ENCODE measurements around the gene NSD1.

The NSD1 gene

DNA sequence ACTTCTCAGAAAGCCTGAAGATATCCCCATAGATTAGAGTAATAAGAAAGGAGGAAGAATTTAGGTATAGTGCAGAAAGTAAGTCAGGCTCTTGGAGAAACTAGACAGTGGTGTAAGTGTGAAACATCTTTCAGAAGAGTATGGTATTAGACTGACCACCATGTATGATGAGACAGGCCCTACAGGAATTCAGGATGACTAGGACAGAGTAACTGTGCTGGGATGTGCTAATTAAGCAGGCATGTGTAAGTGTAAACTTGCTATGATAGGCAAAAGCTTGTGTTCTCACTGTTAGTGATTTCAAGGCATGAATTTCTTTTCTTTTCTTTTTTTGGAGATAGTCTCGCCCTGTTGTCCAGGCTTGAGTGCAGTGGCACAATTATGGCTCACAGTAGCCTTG lies 99.2 kb downstream of the NSD1 start:
- TF ChIP-seq, protein P1, sequence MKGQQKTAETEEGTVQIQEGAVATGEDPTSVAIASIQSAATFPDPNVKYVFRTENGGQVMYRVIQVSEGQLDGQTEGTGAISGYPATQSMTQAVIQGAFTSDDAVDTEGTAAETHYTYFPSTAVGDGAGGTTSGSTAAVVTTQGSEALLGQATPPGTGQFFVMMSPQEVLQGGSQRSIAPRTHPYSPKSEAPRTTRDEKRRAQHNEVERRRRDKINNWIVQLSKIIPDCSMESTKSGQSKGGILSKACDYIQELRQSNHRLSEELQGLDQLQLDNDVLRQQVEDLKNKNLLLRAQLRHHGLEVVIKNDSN (IDR thresholded peaks at IDR 0.05), result no peak
- TF ChIP-seq, protein P2, sequence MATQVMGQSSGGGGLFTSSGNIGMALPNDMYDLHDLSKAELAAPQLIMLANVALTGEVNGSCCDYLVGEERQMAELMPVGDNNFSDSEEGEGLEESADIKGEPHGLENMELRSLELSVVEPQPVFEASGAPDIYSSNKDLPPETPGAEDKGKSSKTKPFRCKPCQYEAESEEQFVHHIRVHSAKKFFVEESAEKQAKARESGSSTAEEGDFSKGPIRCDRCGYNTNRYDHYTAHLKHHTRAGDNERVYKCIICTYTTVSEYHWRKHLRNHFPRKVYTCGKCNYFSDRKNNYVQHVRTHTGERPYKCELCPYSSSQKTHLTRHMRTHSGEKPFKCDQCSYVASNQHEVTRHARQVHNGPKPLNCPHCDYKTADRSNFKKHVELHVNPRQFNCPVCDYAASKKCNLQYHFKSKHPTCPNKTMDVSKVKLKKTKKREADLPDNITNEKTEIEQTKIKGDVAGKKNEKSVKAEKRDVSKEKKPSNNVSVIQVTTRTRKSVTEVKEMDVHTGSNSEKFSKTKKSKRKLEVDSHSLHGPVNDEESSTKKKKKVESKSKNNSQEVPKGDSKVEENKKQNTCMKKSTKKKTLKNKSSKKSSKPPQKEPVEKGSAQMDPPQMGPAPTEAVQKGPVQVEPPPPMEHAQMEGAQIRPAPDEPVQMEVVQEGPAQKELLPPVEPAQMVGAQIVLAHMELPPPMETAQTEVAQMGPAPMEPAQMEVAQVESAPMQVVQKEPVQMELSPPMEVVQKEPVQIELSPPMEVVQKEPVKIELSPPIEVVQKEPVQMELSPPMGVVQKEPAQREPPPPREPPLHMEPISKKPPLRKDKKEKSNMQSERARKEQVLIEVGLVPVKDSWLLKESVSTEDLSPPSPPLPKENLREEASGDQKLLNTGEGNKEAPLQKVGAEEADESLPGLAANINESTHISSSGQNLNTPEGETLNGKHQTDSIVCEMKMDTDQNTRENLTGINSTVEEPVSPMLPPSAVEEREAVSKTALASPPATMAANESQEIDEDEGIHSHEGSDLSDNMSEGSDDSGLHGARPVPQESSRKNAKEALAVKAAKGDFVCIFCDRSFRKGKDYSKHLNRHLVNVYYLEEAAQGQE (IDR thresholded peaks at IDR 0.05; ENCODE audit: low read depth), result no peak
- no peak for TF ChIP-seq NFIC (IDR thresholded peaks at IDR 0.05)
- no peak for TF ChIP-seq ZBTB7A (IDR thresholded peaks at IDR 0.05; ENCODE audit: low read depth)
- TF ChIP-seq FOXM1 (IDR thresholded peaks at IDR 0.05; ENCODE audit: borderline replicate concordance, low read depth), result no peak
- TF ChIP-seq, protein P3, sequence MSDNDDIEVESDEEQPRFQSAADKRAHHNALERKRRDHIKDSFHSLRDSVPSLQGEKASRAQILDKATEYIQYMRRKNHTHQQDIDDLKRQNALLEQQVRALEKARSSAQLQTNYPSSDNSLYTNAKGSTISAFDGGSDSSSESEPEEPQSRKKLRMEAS (IDR thresholded peaks at IDR 0.05), result no peak
- TF ChIP-seq YY1 (IDR thresholded peaks at IDR 0.05; ENCODE audit: low read depth), result no peak
- TF ChIP-seq TCF12 (IDR thresholded peaks at IDR 0.05; ENCODE audit: low read depth), result no peak
- no peak for TF ChIP-seq CEBPB (IDR thresholded peaks at IDR 0.05)
- TF ChIP-seq TAF1 (IDR thresholded peaks at IDR 0.05; ENCODE audit: low read depth), result no peak
- no peak for TF ChIP-seq CREB1 (IDR thresholded peaks at IDR 0.05; ENCODE audit: low read depth)
- no peak for TF ChIP-seq EP300 (IDR thresholded peaks at IDR 0.05; ENCODE audit: borderline replicate concordance)
- no peak for TF ChIP-seq RAD21 (IDR thresholded peaks at IDR 0.05; ENCODE audit: low read depth)
- no peak for TF ChIP-seq EGR1 (IDR thresholded peaks at IDR 0.05)
- TF ChIP-seq TEAD4 (IDR thresholded peaks at IDR 0.05), result no peak

DNA sequence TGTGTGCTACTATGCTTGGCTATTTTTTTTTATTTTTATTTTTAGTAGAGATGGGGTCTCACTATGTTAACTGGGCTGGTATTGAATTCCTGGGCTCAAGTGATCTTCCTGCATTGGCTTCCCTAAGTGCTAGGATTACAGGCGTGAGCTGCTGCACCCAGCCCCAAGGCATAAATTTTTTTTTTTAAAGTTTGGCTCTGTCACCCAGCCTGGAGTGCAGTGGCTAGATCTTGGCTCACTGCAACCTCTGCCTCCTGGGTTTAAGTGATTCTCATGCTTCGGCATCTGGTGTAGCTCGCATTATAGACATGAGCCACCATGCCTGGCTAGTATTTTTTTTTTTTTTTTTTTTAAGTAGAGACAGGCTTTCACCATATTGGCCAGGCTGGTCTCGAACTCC lies 99.6 kb downstream of the NSD1 start:
- TF ChIP-seq, protein P2 (IDR thresholded peaks at IDR 0.05; ENCODE audit: low read depth), result no peak
- TF ChIP-seq FOXM1 (IDR thresholded peaks at IDR 0.05; ENCODE audit: borderline replicate concordance, low read depth), result no peak
- TF ChIP-seq CREB1 (IDR thresholded peaks at IDR 0.05; ENCODE audit: low read depth), result no peak
- no peak for TF ChIP-seq EP300 (IDR thresholded peaks at IDR 0.05; ENCODE audit: borderline replicate concordance)
- no peak for TF ChIP-seq TCF12 (IDR thresholded peaks at IDR 0.05; ENCODE audit: low read depth)
- TF ChIP-seq TAF1 (IDR thresholded peaks at IDR 0.05; ENCODE audit: low read depth), result no peak
- TF ChIP-seq TEAD4 (IDR thresholded peaks at IDR 0.05), result no peak
- TF ChIP-seq ZBTB7A (IDR thresholded peaks at IDR 0.05; ENCODE audit: low read depth), result no peak
- TF ChIP-seq, protein P1 (IDR thresholded peaks at IDR 0.05), result no peak
- TF ChIP-seq EGR1 (IDR thresholded peaks at IDR 0.05), result no peak
- TF ChIP-seq RAD21 (IDR thresholded peaks at IDR 0.05; ENCODE audit: low read depth), result no peak
- TF ChIP-seq CEBPB (IDR thresholded peaks at IDR 0.05), result no peak
- no peak for TF ChIP-seq YY1 (IDR thresholded peaks at IDR 0.05; ENCODE audit: low read depth)
- TF ChIP-seq, protein P3 (IDR thresholded peaks at IDR 0.05), result no peak
- TF ChIP-seq NFIC (IDR thresholded peaks at IDR 0.05), result no peak

DNA sequence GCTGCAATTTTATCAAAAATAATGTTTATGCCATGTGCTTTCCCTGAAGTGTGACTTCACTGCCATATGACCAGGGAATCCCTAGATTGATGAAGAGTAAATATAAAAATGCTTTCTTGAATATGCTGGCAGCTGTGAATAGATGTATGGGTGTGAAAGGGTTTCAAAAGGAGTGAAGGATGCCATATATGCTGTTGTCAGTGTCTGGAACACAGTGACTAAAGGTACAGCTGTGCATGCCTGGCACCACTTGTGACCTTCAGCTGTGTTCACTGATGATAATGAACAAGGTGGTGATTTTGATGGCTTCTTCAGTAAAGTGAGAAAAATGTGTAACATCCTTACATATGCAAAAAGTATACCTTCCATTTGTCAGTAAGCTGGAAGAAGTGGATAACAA lies 100.2 kb downstream of the NSD1 start:
- TF ChIP-seq, protein P2 (IDR thresholded peaks at IDR 0.05; ENCODE audit: low read depth), result no peak
- TF ChIP-seq YY1 (IDR thresholded peaks at IDR 0.05; ENCODE audit: low read depth) (no peak), FOXM1 (IDR thresholded peaks at IDR 0.05; ENCODE audit: borderline replicate concordance, low read depth) (no peak), NFIC (IDR thresholded peaks at IDR 0.05) (no peak), EGR1 (IDR thresholded peaks at IDR 0.05) (no peak), CEBPB (IDR thresholded peaks at IDR 0.05) (no peak), TCF12 (IDR thresholded peaks at IDR 0.05; ENCODE audit: low read depth) (no peak), TEAD4 (IDR thresholded peaks at IDR 0.05) (no peak), RAD21 (IDR thresholded peaks at IDR 0.05; ENCODE audit: low read depth) (no peak), CREB1 (IDR thresholded peaks at IDR 0.05; ENCODE audit: low read depth) (no peak), TAF1 (IDR thresholded peaks at IDR 0.05; ENCODE audit: low read depth) (no peak), EP300 (IDR thresholded peaks at IDR 0.05; ENCODE audit: borderline replicate concordance) (no peak), ZBTB7A (IDR thresholded peaks at IDR 0.05; ENCODE audit: low read depth) (no peak)
- TF ChIP-seq, protein P1 (IDR thresholded peaks at IDR 0.05), result no peak
- TF ChIP-seq, protein P3 (IDR thresholded peaks at IDR 0.05), result no peak
